Esophagus squamous epithelium (tissue), 4 donors: ENCODE measurements around the gene DDX47.

ENCODE experiments used
- CTCF ChIP-seq, 6 experiments: fragments of 450-650 bp in 4 of 6; fragments of 200-600 bp in 2 of 6; sonication (generic) in 2 of 6; IDR thresholded peaks; one replicate each; pipeline ENCODE4 v1.5.1; 2016 to 2019; ENCODE audit warnings: antibody characterized with exemption in 6 of 6, mild to moderate bottlenecking in 4 of 6, moderate library complexity in 4 of 6
- POLR2A ChIP-seq, 4 donors: fragments of 450-650 bp; IDR thresholded peaks; one replicate each; pipeline ENCODE4 v1.6.1; 2017; ENCODE audit warnings: antibody characterized with exemption in 4 of 4, mild to moderate bottlenecking in 4 of 4, moderate library complexity in 3 of 4

- TF ChIP-seq CTCF (IDR thresholded peaks at IDR 0.05), result no peak
- peak in 2 of 4 donors; percentile 54 to 83 for TF ChIP-seq POLR2A (IDR thresholded peaks at IDR 0.05)
These were observed 28.0 kb upstream of the DDX47 start, which contains the start of gene APOLD1 for GRCh38 chr12:12784911-12785814.
